DOHH2 (cell line): ENCODE measurements around the gene HOXA1.

Experiments used
- H3F3A ChIP-seq: fragments of 200-600 bp; sonication (generic), shearing (Covaris generic); 2 replicates; pipeline ENCODE4 v1.6.0; 2016; ENCODE audit warnings: antibody characterized with exemption, mild to moderate bottlenecking; ENCODE audit not compliant: control insufficient read depth, insufficient read depth
- H3K27ac ChIP-seq: fragments of 200-600 bp; sonication (generic); 2 replicates; pipeline ENCODE4 v1.5.1; 2014; ENCODE audit warnings: low read depth, mild to moderate bottlenecking, low read length, moderate library complexity
- H3K27me3 ChIP-seq: fragments of 200-600 bp; sonication (generic); 2 replicates; pipeline ENCODE4 v1.6.1; 2014; ENCODE audit warnings: mild to moderate bottlenecking, low read length, mixed read lengths; ENCODE audit not compliant: control insufficient read depth
- H3K36me3 ChIP-seq: fragments of 200-600 bp; sonication (generic); 2 replicates; pipeline ENCODE4 v1.6.1; 2014; ENCODE audit warnings: mild to moderate bottlenecking, low read length, moderate library complexity, mixed read lengths; ENCODE audit not compliant: control insufficient read depth
- H3K4me1 ChIP-seq: fragments of 200-600 bp; sonication (generic); 2 replicates; pipeline ENCODE4 v1.6.1; 2014; ENCODE audit warnings: mild to moderate bottlenecking, low read length, mixed read lengths; ENCODE audit not compliant: control insufficient read depth
- H3K4me2 ChIP-seq: fragments of 200-600 bp; sonication (generic); 2 replicates; pipeline ENCODE4 v1.6.0; 2014; ENCODE audit warnings: mild to moderate bottlenecking, low read length, moderate library complexity
- H3K4me3 ChIP-seq: fragments of 200-600 bp; sonication (generic); 2 replicates; pipeline ENCODE4 v1.5.1; 2014; ENCODE audit warnings: mild to moderate bottlenecking, low read length, mixed read lengths
- H3K79me2 ChIP-seq: fragments of 200-600 bp; sonication (generic); 2 replicates; pipeline ENCODE4 v1.6.1; 2014; ENCODE audit warnings: mild to moderate bottlenecking, low read length, mixed read lengths; ENCODE audit not compliant: control insufficient read depth
- H3K9me2 ChIP-seq: fragments of 200-600 bp; sonication (generic); replicated peaks from 2 replicates; pipeline ENCODE4 v1.6.1; 2014; ENCODE audit warnings: mild to moderate bottlenecking, low read length, mixed read lengths; ENCODE audit not compliant: control insufficient read depth
- H3K9me3 ChIP-seq: fragments of 200-600 bp; sonication (generic); 2 replicates; pipeline ENCODE4 v1.6.1; 2014; ENCODE audit warnings: antibody characterized with exemption, low read length, mixed read lengths; ENCODE audit not compliant: control insufficient read depth, insufficient read depth
- H4K20me1 ChIP-seq: fragments of 200-600 bp; sonication (generic); 2 replicates; pipeline ENCODE4 v1.6.0; 2014; ENCODE audit warnings: low read depth, mild to moderate bottlenecking, antibody characterized with exemption, low read length, moderate library complexity; ENCODE audit not compliant: control insufficient read depth, insufficient read depth
- EZH2phosphoT487 ChIP-seq: fragments of 200-600 bp; sonication (generic); IDR thresholded peaks from 2 replicates; pipeline ENCODE4 v1.6.1; 2017; ENCODE audit warnings: borderline replicate concordance, mild to moderate bottlenecking, antibody characterized with exemption, low read length, moderate library complexity, mixed read lengths
- TF ChIP-seq, protein P1 (sequence below): fragments of 200-600 bp; sonication (generic); IDR thresholded peaks from one replicate; pipeline ENCODE4 v1.5.1; 2014; ENCODE audit warnings: antibody characterized with exemption, mild to moderate bottlenecking, low read depth, low read length; ENCODE audit not compliant: poor library complexity, severe bottlenecking

The HOXA1 gene

GRCh38 chr7:27116962-27117886 is 21.4 kb upstream of the HOXA1 start:
- no peak for TF ChIP-seq EZH2phosphoT487
- TF ChIP-seq, protein P1, sequence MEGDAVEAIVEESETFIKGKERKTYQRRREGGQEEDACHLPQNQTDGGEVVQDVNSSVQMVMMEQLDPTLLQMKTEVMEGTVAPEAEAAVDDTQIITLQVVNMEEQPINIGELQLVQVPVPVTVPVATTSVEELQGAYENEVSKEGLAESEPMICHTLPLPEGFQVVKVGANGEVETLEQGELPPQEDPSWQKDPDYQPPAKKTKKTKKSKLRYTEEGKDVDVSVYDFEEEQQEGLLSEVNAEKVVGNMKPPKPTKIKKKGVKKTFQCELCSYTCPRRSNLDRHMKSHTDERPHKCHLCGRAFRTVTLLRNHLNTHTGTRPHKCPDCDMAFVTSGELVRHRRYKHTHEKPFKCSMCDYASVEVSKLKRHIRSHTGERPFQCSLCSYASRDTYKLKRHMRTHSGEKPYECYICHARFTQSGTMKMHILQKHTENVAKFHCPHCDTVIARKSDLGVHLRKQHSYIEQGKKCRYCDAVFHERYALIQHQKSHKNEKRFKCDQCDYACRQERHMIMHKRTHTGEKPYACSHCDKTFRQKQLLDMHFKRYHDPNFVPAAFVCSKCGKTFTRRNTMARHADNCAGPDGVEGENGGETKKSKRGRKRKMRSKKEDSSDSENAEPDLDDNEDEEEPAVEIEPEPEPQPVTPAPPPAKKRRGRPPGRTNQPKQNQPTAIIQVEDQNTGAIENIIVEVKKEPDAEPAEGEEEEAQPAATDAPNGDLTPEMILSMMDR, result no peak
- Histone ChIP-seq H3K4me1 (no peaks in the 10 kb centered on the region), H3K9me2 (no peaks in the 10 kb centered on the region), H3K36me3 (no peaks in the 10 kb centered on the region), H3K4me2 (no peak overlapping the region), H3K27me3 (no peaks in the 10 kb centered on the region), H3K4me3 (no peak overlapping the region), H3K79me2 (no peaks in the 10 kb centered on the region), H3K9me3 (no peaks in the 10 kb centered on the region), H3K27ac (no peak overlapping the region), H3F3A (no peaks in the 10 kb centered on the region), H4K20me1 (no peaks in the 10 kb centered on the region)

DNA sequence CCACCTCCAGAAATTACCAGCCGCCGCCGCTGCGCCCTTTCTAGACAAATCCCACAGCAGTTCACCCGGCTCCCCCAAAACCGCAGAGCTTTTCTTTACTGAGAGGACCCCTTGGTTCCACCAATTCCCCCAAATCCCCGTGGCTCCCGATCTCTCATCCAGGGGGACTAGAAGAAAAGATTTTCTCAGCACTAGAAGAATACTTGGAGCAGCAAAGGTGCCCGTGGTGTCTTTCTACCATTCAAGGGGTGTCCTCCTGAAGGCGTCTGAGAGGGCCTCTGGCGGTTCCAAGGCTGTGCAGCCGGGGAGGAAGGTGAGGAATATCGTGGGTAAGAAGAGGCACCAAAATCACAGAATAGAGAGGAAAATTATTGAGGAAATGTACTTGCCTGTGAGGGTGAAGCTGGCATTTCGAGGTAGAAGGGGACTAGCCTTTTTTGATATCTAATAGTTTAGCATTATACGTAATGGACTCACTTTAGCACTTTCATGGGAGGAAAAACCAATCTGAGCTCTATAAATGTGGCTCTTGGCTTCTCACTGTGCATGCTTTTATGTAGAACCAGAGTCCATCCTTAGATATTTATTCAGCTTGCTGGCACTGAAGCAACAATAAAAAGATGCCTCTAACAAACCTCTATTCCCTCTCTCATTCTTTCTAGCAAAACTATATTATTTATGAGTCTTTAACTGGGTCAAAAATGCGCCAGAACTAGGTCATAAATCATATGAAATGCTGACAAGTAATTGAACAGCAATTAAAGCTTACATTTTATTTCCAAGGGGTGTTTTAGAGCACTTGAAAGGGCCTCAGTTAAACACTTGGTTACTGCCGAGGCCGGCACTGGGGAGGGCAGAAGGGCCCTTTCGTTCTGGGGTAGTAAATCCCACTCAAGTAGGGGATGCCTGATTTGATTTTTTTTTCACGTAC is 20.5 kb upstream of the HOXA1 start:
- H4K20me1 ChIP-seq, result no peaks in the 10 kb centered on the region
- H3K4me1 ChIP-seq, result no peaks in the 10 kb centered on the region
- H3K9me2 ChIP-seq, result no peaks in the 10 kb centered on the region
- no peak overlapping the region for H3K4me3 ChIP-seq
- H3K27me3 ChIP-seq, result no peaks in the 10 kb centered on the region
- no peaks in the 10 kb centered on the region for H3K36me3 ChIP-seq
- no peaks in the 10 kb centered on the region for H3F3A ChIP-seq
- TF ChIP-seq EZH2phosphoT487, result no peak
- TF ChIP-seq, protein P1, result no peak
- no peak overlapping the region for H3K27ac ChIP-seq
- no peaks in the 10 kb centered on the region for H3K79me2 ChIP-seq
- no peaks in the 10 kb centered on the region for H3K9me3 ChIP-seq
- no peak overlapping the region for H3K4me2 ChIP-seq

DNA sequence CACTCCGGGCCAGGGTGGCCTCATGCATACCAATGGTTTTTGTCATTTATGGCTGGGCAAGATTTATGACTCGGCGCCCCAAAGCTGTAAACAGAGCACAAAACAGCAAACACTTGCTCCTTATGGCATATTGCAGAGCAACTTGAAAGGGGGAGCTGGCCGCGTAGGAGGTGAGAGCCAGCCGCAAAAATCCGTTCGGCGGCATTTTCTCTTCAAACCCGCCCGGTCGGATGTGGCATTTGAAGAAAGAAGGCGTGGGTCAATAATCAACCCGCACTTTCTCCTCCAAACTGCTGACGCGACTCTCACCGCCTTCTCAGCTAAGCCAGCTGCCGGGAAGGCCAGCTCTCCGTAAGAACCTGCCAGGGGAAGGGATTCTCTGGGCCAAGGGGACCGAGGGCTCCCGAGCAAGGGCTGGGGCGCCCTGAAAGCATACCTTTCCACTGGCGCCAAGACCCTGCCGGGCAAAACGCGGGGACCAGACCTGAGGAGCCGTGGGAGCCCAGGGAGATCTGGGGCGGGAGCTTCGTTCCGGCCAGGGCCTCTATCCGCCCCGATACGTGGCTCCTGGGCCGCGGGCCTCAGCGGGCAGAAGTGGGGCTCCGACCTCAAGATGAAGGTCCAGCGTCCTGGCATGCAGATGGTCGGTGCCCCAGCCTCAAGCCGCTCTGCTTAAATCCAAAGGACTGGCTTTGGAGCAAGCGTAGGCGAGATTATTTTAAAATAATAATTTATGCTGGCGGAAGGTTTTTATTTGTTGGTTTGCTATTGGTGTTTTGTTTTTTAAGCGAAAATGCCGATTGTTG is 19.6 kb upstream of the HOXA1 start:
- no peaks in the 10 kb centered on the region for H3K36me3 ChIP-seq
- H3K27me3 ChIP-seq, result no peaks in the 10 kb centered on the region
- H3K9me2 ChIP-seq, result no peaks in the 10 kb centered on the region
- TF ChIP-seq, protein P1, result no peak
- no peak for TF ChIP-seq EZH2phosphoT487
- no peak overlapping the region for H3K4me3 ChIP-seq
- no peaks in the 10 kb centered on the region for H3K79me2 ChIP-seq
- no peak overlapping the region for H3K4me2 ChIP-seq
- no peaks in the 10 kb centered on the region for H4K20me1 ChIP-seq
- no peaks in the 10 kb centered on the region for H3K9me3 ChIP-seq
- no peaks in the 10 kb centered on the region for H3F3A ChIP-seq
- no peaks in the 10 kb centered on the region for H3K4me1 ChIP-seq
- H3K27ac ChIP-seq, result no peak overlapping the region
